AG09319 (cell line): ENCODE results near the gene UGT1A3.
"Not testable (repeated sequence)": the region's sequence is repeated elsewhere in the genome, so short reads cannot be mapped to it uniquely, and the experiment has no call there.

Experiments used
- DNase-seq: peaks from one replicate; pipeline ENCODE4 v3.0.0-alpha.2; 2010; ENCODE audit warnings: low read depth; ENCODE audit errors: extremely low read depth
- CTCF ChIP-seq: IDR thresholded peaks from 2 replicates; pipeline ENCODE4 v1.5.1; 2011; ENCODE audit warnings: low read depth, mild to moderate bottlenecking, inconsistent platforms, low read length, moderate library complexity

Gene UGT1A3

DNA sequence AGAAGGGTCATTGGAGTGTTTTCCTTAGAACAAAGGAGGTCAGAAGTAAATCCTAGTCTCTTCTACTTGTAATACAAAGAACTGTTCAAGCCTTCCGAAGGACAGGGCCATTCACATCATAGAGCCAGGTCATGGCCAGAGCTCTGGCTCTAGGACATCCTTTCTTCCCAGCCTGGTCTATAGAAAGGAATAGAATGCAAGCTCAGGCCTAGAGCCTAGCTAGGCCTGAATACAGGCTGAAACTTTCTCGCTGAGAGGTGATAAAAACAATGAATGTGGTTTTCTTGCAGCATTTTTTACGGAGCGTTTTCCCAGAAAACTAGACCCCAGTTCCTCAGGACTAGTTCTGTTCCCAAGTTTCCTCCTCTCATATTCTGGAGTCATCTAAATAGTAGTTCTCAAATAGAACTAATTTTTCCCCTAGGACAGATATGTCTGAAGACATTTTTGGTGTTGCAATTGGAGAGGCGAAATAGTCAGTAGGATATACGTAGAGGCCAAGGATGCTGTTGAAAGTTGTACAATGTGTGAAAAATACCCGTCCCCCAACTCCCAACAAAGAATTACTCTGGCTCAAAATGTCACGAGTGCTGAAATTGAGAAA, 29.3 kb upstream of the UGT1A3 start:
- DNase-seq, result no peak

GRCh38 chr2:233700028-233700635, 28.7 kb upstream of the UGT1A3 start:
- peak; percentile 64 for DNase-seq
- no peak for TF ChIP-seq CTCF

More for the DNA sequence above, 29.3 kb upstream of the UGT1A3 start:
- TF ChIP-seq CTCF, result no peak

DNA sequence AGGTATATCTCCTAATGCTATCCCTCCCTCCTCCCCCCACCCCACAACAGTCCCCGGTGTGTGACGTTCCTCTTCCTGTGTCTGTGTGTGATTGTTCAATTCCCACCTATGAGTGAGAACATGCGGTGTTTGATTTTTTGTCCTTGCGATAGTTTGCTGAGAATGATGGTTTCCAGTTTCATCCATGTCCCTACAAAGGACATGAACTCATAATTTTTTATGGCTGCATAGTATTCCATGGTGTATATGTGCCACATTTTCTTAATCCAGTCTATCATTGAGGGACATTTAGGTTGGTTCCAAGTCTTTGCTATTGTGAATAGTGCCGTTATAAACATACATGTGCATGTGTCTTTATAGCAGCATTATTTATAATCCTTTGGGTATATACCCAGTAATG, 28.0 kb upstream of the UGT1A3 start:
- DNase-seq, result not testable (repeated sequence)

- no peak for TF ChIP-seq CTCF
- no peak for DNase-seq
Observed at GRCh38 chr2:233702238-233702637, 26.6 kb upstream of the UGT1A3 start.

GRCh38 chr2:233705911-233706506, 22.8 kb upstream of the UGT1A3 start:
- no peak for DNase-seq
- TF ChIP-seq CTCF, result no peak

GRCh38 chr2:233706720-233707119, 22.1 kb upstream of the UGT1A3 start:
- peak; percentile 8 for DNase-seq
- no peak for TF ChIP-seq CTCF

GRCh38 chr2:233707940-233708644, 20.8 kb upstream of the UGT1A3 start:
- no peak for DNase-seq
- TF ChIP-seq CTCF, result no peak
